ENCODE measurements around the gene AIG1.
"Not testable (repeated sequence)": the region's sequence is repeated elsewhere in the genome, so short reads cannot be mapped to it uniquely, and the experiment has no call there.

Gene AIG1

GRCh38 chr6:143299253-143300166, 238.8 kb downstream of the AIG1 start:
- intact Hi-C loops (cut with DNase I), result no loop called here
- DNase-seq, result no peak

GRCh38 chr6:143301188-143301587, 240.5 kb downstream of the AIG1 start:
- intact Hi-C loops (cut with DNase I), result no loop called here

GRCh38 chr6:143307760-143308159, 247.1 kb downstream of the AIG1 start:
- intact Hi-C loops (cut with DNase I); DNase-seq: not testable (repeated sequence)

More at GRCh38 chr6:143301188-143301587, 240.5 kb downstream of the AIG1 start:
- DNase-seq, result no peak

DNA sequence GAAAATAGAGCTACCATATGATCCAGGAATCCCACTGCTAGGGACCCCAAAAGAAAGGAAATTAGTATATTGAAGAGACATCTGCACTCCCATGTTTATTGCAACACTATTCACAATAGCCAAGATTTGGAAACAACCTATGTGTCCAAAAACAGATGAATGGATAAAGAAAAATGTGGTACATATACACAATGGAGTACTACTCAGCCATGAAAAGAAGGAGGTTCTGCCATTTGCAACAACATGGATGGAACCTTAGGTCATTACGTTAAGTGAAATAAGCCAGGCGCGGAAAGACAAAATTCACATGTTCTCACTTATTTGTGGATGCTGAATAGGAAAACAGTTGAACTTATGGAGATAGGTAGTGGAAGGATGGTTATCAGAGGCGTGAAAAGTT, 252.5 kb downstream of the AIG1 start:
- intact Hi-C loops (cut with DNase I), result no loop called here
- no peak for DNase-seq

GRCh38 chr6:143321491-143322086, 260.9 kb downstream of the AIG1 start:
- DNase-seq, result no peak
- intact Hi-C loops (cut with DNase I), result no loop called here

GRCh38 chr6:143322386-143322785, 261.7 kb downstream of the AIG1 start:
- no peak for DNase-seq
- intact Hi-C loops (cut with DNase I), result no loop called here

GRCh38 chr6:143323729-143324470, 263.2 kb downstream of the AIG1 start:
- intact Hi-C loops (cut with DNase I), result no loop called here
- DNase-seq, result no peak

- intact Hi-C loops (cut with DNase I), result no loop called here
- no peak for DNase-seq
Measured at GRCh38 chr6:143325379-143326140, 264.9 kb downstream of the AIG1 start.

- intact Hi-C loops (cut with DNase I), result no loop called here
Measured at GRCh38 chr6:143328876-143329275, 268.2 kb downstream of the AIG1 start.

DNA sequence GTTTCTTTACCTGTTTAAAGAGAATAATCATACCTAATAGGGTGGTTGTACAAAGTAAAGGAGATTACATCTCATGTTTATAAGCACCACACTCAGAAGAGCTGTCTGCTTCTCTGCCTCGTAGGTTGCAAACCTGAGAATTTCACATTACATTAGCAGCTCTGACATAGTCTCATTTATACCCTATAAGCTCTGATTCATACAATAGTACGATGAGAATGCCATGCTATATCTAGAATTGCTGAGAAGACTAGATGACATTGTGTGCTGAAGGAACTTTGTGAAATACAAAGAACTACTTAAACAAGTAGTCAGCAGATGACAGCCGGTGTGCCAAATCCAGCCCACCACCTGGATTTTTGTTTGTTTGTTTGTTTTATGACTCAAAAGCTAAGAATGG, 268.6 kb downstream of the AIG1 start:
- intact Hi-C loops (cut with DNase I), result no loop called here
- DNase-seq, result no peak

More at GRCh38 chr6:143328876-143329275, 268.2 kb downstream of the AIG1 start:
- no peak for DNase-seq

DNA sequence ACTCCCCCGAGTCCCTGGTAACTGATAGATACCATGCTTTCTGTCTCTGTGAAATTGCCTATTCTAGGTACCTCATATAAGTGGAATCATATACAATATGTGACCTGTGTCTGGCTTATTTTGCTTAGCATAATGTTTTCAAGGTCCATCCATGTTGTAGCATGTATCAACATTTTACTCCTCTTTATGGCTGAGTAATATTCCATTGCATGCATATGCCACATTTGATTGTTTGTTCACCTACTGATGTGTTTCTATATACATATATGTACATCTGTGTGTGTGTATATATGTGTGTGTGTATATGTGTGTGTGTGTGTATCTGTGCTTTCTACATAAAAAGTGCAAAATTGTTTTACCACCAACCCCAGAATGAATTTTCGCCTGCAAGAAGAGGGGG, 270.7 kb downstream of the AIG1 start:
- DNase-seq, result no peak
- intact Hi-C loops (cut with DNase I), result no loop called here

GRCh38 chr6:143332153-143332845, 271.6 kb downstream of the AIG1 start:
- no peak for DNase-seq
- intact Hi-C loops (cut with DNase I), result no loop called here

GRCh38 chr6:143333081-143333480, 272.4 kb downstream of the AIG1 start:
- no peak for DNase-seq
- intact Hi-C loops (cut with DNase I), result no loop called here

DNA sequence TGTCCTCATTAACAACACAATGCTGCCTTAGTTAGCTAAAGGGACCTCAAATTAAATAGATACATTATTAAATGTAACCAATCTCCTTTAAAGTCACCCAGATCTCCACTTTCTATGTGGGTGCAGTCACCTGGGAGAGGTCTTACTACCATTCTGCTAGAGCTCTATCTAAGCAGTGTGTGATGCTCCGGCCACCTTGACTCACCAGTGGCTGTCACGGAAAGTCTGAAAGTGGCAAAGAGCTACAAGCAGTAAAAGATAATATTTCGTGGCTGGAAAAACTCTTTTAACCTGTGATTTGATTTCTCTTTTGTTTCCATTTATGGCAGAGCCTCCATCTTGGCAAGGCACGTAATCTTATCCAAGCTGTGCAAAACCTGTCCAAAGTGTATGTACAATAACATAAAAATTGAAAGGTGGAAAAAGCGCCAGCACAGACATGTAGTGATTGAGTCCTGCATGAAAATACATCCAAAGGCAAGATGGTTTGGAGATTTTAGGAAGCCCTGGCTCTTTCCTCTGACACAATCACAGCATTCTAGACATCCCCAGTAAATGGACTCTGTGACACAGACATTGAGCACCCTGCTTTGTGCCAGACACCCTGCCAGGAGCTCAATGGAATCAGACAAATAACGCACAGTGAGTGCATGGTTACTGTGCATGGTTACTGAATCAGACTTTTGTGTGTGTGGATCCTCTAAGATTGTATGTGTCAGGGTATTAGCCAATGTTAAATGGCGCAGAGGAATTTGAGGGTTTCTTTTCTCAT, 273.2 kb downstream of the AIG1 start:
- no peak for DNase-seq
- intact Hi-C loops (cut with DNase I), result no loop called here

GRCh38 chr6:143335865-143336264, 275.2 kb downstream of the AIG1 start:
- intact Hi-C loops (cut with DNase I), result no loop called here
- DNase-seq, result no peak

DNA sequence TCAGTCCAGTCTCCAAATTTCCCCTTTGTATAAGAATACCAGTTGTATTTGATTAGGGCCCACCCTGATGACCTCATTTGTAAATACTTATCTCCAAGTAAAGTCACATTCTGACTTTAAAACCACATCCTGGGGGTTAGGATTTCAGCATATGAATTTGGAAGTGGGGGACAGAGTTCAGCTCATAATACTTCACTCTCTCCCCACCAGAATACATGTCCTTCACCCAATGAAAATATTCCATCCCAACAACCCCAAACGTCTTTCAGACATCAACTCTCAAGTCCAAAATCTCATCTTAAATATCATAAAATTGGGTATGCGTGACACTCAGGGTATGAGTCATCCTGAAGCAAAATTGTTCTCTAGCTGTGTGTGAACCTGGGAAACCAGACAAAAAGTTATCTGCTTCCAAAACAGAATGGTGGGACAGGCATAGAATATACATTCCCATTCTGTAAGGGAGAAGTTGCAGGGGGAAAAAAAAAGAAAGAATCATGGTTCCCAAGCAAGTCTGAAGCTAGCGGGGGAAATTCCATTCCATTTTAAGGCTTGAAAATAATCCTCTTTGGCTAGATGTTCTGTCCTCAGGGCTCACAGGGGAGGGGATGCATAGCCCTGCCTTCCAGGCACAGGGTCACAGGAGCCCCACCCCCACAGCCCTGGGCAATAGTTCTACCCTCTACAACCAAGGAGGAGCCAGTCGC, 275.9 kb downstream of the AIG1 start:
- intact Hi-C loops (cut with DNase I), result no loop called here
- no peak for DNase-seq

GRCh38 chr6:143337201-143337949, 276.7 kb downstream of the AIG1 start:
- intact Hi-C loops (cut with DNase I), result no loop called here

GRCh38 chr6:143339223-143339622, 278.5 kb downstream of the AIG1 start:
- no peak for DNase-seq
- intact Hi-C loops (cut with DNase I), result no loop called here

More at GRCh38 chr6:143337201-143337949, 276.7 kb downstream of the AIG1 start:
- DNase-seq, result peak in 7 of 10 donors; percentile 25 to 85 (median 32)

Measured in posterior cingulate gyrus (tissue), 11 donors.